NCI-H2227 (cell line): Measurements from ENCODE around the gene PFN1.
A peak's percentile ranks its signal among the peaks of the same experiment; 100 is the strongest.

Experiments used
- DNase-seq: peaks from one replicate; lab custom pipeline; 2025; ENCODE audit not compliant: unreplicated experiment; lab: John Stamatoyannopoulos, UW

Gene PFN1

DNA sequence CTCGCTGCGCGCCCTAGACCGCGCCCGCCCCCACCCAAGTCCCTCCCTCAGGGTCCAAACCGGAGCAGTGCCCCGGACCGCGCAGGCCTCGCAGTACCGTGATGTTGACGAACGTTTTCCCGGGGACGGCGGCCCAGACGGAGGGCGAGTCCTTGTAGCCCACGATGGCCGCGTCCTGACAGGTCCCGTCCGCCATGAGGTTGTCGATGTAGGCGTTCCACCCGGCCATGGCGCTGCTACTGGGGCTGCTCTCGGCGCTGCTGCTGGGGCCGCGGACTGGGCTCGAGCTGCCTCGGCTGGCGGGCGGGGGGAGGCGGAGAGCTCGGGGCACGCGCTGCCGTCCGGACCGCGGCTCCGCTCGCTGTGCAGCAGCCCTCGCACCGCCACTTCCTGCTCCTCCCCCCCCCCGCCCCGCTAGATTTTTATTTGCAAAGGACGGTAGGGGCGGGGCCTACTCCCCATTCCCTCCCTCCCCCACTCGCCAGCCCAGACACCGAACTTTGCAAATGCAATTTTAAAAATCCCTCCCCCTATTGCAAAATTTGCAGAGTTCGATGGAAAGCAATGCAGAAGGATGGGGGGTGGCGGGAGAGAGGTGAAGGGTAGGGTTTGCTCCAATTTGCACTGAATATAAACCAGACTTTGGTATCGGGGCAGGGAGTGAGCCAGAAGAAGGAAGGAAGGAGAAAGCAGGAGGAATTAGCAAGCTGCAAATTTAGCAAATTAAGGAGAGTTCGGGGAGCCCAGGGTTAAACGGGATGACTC is at the start of gene PFN1:
Gene PFN1 (minus strand): TSS at position 365 of the 765 bp plus-strand sequence. CDS start 136 bp downstream, at position 229.
- DNase-seq = peak; percentile 83

DNA sequence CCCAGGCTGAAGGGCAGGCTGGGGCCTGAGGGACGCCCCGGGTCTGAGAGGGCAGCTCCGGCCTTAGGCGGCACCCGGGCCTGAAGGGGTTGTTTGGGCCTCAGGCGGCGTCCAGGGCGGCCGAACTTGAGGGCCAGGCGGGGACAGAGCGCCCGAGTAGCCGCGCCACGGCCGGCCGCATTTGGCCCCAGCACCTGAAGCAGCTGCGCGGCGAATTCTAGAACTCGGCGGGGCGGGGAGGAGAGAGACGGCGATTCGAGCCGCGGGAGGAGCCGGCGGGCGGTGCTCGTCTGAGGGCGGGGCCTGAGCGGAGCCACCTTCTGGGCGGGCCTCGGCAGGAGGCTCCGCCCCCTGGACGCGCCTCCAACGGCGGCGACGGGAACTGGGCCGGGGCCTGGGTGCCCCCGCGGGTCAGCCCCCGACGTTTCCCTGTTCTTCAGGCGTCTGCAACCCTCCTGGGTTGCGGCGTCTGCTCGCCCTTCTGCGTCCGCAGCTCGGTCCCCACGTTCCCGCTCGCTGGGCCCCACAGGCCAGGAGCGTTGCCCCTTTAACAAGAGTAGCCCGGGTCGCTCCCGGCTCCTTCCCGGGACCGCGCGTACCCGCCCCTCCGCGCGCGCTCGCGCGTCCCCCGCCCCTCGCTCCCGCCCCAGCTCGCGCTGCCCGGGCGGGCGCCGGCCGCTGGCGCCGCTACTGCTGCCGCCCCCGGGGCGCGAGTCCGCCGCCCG is 49.1 kb upstream of the PFN1 start, which contains the start of the genes INCA1 and KIF1C:
Gene INCA1 (minus strand): TSS at position 221 of the 725 bp plus-strand sequence. CDS start 3,085 bp downstream, outside the sequence.
Gene KIF1C (plus strand): TSS at position 649 of the 725 bp plus-strand sequence. CDS start 2,297 bp downstream, outside the sequence.
- DNase-seq = peak; percentile 91

DNA sequence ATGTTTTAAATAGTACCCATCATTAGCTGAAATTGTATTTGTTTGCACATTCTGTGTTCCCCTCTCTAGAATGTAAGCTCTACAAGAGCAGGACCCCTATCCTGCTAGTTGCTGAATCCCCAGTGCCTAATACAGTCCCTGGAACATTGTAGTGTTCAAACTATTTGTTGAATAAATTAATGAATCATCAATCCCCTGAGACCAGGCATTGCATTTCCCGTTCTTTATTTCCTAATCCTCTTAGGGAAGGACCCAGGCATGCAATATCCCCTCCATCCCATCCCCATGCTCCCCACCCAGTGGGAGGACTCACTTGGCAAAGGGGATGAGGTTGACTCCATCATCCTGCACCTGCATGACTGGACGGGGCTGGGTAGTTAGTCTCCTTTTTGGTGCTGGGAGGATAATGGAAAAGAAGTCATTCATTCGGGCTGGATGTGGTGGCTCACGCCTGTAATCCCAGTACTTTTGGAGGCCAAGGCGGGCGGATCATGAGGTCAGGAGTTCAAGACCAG is 45.8 kb upstream of the PFN1 start:
- no peak for DNase-seq

DNA sequence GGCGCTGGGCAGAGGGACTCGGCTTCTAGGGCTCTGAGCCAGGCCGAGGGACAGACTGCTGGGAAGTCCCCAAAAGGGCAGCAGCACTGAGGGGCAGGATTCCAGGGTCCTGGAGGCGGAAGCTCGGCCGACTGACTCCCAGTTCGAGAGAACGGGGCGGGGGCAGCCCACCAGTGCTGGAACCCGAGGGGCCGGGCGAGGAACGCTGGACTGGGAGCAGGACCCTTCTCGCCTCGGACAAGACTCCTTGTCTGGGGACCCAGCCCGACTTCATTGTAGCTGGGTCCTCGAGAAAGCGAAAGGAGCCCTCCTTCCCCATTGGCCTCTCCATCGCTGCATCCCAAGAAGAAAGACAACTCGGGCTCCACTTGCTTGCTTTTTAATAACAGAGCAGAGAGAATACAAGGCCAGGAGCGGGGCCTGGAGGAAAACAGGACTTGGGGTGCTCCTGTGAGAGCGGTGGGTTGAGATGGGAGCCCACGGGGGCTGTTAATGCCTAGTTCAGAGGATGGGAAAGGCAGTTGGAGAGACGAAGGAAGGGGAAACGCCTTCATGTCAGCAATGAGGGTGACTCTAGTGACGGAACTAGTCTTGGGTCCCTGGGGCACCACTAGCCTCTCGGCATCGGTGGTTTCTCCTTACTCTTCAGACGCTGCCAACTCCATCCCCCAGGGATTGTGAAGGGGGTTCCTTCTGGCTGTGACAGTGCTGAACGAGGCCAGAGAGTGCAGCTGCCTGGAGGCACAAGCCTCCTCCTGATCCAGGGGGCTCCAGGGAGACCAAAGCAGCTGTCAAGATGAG is 39.6 kb upstream of the PFN1 start:
- no peak for DNase-seq

DNA sequence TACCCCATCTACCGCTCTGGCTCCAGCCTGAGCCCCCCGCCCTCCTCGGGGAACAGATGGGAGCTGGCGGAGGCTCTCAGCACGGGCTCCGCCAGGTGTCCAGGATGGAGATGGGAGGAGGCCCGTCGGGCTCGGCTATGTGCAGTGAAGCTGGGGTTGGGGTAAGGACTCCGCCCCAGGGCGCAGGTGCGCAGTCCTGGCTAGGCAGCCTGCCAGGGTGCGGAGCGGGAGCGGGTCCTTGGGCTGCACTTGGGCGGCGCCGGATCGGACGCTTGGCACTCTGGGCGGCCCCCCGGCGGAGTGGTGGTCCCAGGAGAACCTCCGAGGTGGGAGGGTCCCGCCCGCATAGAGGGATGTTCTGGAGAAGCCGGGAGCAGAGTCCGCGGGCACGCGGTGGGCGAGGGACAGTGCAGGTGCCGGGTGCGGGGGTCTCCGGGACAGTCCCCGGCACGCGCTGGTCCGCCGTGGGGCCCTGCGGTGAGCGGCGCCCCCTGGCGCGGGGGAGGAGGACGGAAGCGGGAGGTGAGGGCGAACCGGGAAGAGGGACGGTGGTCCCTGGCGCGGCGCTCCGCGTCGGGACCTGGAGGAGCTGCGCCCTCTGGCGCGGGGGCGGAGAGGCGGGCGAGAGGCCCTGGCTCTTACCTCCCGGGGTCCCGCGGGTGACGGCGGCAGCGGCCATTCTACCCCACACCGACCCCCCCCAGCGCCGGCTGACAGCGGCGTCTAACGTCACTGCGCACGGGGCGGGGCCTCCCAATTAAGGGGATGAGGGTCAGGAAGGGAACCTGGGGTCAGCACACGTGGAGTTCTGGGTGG is 38.8 kb upstream of the PFN1 start, which contains the start of gene CAMTA2:
Gene CAMTA2 (minus strand): TSS at position 725 of the 816 bp plus-strand sequence. CDS start 1,453 bp downstream, outside the sequence.
- peak; percentile 72 for DNase-seq

DNA sequence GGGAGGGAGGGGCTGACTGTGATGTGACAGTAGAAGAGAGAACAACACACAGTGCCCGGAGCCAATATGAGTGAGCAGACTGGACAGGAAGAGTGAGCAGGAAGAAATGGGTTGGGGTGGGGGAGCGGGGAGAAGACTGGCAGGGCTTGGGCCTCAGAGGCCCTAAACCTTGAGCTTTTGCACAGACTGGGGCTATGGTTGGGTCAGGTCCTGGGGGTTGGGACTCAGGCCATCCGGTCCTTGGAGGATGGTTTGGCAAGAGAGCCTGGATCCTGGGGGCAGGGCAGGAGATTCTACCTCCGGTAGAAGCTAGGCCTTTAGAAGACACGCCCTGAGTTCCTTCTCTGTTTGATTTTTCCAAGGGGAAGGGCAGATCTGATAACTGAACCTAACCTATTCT is 38.1 kb upstream of the PFN1 start:
- no peak for DNase-seq

DNA sequence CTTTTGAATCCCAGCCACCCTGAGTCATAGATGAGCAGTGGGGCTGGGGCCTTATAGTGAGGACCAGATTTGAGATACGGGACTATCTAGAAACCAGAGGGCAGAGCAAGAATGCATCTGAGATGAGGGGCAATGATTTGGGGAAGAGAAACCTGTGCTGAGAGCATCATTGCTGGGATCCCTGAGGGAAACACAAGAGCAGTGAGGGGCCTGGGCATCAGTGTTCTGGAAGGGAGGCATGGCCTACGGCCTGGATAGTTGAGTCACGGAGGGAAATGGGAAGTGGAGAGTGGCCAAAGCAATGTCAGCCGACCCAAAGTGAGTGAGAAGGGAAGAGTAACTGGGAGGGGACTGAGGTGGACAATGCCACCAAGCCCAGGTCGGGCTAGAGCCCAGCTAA is 34.0 kb upstream of the PFN1 start:
- no peak for DNase-seq

DNA sequence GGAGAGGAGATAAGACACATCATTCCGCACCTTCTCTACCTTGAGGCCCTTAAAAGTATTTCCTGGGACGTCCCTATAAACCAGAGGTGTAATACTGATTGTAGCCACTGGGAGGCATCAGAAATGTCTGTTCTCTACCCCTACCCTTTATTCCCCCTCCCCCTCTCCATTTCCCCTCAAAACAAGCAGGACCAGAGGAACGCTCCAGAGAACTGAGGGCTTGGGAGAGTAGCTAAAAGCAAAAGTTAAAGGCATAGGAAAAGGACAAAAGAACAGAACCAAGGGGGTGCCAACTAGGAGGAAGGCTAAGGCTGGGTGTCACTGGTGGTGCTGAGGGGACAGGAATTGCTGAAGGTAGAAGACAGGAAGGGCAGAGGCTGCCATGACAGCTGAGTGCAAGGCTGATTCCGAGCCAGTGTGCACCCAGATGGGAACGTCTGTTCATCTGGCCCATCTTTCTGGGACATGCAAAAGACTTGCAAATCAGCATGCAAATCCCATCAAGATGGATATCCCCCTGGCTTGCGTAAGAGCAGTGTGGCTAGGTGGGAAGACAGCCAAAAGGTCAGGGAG is 32.4 kb upstream of the PFN1 start:
- DNase-seq = peak; percentile 59

DNA sequence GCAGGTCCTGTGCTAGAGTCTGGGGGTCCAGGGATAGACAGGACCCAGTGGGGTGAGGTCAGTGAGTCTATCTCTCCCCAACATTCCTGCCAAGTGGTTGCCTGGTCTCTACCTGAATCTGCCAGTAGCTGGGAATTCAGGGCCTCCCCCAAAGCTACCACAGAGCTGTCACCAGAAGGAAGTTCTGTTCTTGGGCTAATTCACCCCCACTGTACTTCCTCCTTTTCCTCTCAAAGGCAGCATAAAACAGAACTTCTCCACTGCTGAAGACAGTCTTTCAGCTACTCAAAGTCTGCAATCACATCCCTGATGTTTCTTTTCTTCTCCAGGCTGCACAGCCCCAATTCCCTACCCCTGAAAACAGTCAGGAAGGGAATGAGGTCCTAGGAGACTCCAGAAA is 30.4 kb upstream of the PFN1 start:
- no peak for DNase-seq

DNA sequence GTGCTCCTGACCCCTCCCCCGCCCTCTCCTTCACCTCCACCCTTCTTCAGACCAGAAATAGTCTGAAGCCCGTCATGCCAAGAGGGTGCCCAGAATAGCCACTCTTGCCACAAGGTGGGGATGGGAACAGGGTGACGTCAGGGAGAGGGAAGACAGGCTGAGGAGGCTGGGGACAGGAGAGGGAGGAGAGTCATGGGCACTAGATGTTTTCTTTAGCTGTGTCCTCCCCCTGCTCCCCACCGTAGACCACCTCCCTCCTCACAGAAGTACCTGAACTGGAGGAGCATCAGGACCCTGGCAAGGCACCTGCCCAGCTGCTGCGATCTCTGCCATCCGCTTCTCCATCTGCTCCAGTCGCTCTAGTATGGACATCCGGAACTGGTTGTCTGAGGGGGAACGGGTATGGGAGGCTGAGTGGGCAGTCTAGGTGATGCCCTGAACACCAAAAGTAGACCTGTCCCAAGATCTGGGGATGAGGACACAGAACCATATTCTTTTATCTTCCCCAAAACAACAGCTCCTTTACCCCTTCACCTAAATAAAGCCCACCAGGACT is 25.9 kb upstream of the PFN1 start:
- no peak for DNase-seq

DNA sequence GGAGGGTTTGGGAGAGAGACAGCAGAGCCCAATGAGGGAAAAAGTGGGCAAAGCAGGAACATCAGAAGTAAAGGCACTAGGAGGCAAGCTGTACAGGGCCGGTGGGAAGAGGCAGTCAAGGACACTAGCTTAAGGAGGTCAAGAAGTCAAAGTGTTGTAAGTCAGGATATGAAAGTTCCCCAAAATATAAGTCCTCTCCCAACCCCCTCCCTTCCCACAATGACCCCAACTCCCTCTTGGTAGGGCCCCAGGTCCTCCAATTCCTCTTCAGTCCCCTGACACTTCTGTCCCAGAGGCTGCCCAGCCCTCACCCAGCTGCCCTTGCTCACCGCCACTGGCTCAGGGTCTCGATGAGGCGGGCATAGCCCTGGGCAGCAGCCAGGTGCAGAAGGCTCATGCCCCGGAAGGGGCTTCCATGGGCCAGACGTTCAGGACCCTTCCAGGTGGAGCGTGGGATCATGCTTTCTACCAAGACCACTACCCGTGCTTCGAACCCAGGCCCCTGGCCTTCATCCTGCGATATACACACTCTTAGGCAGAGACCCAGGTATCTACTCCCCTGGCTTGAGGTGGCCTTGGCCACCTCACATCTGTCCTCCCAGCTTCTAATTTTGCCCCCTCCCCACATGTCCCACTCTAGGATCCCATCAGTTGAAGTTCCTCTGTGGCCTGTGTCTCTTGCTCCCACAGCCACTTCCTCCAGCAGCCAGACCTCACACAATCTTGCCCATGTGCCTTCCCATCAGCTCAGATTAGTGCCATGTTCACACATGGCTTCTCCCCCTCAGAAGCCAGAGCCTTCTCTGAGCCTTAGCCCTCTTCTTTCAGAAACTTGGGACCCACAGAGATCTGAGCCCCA is 25.2 kb upstream of the PFN1 start:
- DNase-seq = no peak

DNA sequence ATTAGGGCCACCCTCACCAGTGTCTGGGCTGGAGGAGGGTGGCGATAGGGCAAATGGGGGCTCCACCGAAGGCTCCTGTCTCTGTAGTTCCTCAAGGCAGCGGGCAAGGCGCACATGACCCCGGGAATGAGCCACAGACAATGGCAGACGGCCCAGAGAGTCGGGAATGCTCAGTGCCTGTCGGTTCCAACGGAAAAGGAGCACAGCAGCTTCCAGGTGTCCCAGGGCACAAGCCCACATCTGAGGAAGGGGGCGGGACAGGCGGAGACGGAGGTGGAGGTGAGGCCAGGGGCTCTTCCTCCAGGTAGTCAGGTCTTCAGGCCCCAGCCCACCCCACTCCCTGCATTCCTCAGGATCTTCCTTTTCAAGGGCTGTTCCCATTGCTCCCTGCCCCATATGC is 24.4 kb upstream of the PFN1 start:
- DNase-seq = no peak

DNA sequence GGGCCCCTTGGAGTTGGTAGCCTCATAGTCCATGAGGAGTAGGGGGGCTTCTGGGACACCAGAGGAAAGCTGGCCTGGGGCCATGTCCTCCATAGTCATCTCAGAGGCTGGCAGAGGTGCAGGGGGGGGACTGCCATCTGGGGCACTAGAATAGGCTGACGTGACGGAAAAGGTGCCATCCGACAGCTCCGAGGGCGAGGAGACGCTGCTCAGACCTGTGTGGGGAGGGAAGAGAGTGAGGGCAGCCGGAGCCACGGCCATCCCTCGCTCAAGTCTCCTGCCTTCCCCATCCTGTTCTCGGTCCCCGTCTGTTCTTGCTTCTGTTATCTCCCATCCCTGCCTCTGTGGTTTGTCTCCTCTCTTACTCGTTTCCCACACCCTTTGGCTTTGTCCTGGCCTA is 24.0 kb upstream of the PFN1 start:
- no peak for DNase-seq

DNA sequence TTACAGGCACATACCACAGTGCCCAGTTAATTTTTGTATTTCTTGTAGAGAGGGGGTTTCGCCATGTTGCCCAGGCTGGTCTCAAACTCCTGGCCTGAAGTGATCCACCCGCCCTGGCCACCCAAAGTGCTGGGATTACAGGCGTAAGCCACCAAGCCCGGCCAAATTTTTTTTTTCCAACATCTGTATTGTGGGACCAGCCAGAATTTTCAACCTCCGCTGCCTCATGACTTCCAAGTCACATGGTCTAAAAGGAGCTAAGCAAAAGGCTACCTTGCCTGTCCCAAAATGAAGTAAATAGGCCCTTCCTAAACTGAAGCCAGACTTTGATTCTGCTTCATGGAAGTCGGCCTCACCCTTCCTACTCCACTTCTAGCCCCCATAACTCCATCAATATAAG is 23.5 kb upstream of the PFN1 start:
- no peak for DNase-seq

DNA sequence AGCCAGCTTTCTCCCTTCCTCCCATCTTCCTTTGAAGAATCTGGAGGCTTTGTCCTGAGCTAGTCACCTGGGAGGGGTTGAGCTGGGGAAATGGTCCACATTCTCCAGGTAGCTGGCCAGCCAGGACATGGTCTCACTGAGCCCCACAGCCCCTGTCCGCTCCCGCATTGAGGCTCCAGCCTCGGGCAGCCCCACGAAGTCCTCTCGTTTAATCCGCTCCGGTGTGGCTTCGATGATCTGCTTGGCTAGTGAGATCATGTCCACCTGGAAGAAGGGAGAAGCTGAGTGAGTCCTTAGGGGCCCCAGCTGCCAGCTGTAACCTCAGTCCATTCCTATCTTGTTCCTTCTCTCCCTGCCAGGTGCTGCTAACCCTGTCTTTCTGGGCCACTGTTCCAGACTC is 21.9 kb upstream of the PFN1 start:
- DNase-seq = no peak

DNA sequence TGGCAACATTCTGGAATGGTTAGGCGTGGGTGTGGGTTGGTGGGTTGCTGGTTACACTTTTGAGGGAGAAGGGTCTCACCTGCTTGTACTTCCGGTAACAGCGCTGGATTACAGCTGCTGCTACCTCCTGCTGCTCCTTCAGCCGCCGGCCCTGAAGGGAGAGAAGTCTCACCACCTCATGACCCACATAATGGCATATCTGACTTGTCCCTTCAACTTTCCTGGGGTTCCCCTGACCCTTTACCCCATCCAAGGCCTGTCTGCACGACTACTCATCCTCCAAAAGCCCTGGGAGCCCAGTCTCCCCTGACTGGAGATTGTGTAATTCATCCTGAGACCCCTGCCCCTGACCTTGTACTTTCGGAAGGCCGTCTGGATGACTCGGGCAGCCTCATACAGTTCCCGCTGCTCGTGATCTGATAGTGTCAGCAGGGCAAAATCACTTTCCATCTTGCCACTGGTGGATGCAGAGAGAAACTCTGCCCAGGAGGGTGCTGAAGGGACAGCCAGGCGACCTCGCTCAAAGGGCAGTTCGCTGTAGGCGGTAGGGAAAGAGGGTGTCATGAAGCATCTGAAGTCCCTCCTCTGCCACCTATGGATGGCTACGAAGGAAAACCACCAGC is 21.3 kb upstream of the PFN1 start:
- no peak for DNase-seq

DNA sequence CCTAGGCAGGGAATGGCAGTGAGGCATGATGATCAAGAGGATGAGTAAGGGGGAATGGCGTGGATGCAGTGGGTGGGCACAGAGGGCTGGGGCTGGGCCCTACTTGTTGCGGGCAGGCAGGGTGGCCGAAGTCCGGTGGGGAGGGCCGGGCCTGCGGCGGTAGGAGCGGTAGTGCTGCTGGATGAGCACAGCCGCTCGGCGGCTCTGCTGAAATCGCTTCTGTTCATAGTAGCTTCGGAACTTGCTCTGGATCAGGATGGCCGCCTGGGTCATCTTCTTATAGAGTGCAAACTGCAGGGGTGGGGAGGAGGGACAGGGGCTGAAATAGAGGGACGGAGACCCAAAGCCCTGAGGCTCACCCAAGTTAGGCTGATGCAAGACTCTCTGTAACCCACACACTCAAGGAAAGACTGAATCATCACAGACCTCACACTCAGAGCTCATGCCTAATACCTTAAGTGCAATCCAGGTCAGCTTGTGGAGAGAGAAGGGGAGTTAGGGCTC is 20.8 kb upstream of the PFN1 start:
- no peak for DNase-seq

DNA sequence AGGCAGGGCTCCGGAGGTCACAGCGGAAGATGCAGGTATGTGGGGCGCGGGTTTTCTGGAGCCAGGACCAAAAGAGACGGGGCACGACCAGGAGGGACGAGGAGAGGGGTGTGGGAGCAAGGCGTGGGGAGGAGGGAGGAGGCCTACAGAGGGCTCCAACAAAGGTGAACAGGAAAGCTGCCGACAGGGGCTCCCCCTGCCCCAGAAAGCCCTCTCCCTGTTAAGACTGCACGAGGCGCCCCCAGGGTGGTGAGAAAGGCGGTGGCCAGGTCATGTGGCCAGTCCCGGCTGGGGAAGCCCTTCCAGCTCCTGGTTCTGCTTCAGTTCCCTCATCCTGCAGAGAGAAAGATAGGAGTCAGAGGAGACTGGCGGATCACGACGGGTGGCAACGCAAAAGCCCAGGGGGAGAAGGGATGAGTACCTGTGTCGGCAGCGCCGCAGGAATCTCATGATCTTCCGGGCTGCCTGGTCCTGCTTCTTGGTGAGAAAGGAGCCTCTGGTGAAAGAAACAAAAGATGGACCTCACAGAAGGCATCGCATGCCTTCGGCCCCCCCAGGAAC is 20.2 kb upstream of the PFN1 start:
- peak; percentile 38 for DNase-seq
